ENCODE data around the gene MTUS2.

MTUS2 gene

DNA sequence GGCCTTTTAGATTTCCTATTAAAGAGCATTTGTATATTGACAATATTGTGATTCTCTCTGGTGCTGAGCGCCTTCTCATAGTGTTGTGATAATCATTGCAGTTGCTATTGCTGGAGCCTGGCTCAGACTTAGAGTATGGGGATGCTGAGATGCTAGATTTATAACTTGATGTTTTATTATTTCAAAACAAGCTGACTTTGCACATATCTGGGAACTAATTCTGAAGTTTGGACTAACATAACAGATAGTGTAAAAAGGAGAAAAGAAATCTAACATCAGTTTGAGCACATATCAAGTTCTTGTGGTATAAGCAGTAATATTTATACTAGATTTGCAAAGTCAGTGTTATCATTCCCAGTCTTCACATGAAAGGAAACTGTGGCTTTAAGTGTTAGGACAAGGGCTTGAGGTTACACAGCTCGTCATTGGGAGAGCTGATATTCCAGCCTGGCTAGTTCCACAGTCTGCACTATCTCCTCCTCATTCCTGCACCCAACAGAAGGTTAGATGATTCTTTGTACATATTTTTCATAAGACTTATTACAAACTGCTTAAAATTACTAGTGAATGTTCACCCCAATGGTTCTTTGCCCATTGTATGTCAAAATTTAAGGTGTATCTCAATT lies 279.8 kb downstream of the MTUS2 start:
- H3K4me3 ChIP-seq (ENCODE audit: low read depth, low read length), result no peak overlapping the region
- TF ChIP-seq CTCF (IDR thresholded peaks at IDR 0.05; ENCODE audit: low read depth, low read length), result no peak
- no peak for DNase-seq (ENCODE audit: low read depth)

GRCh38 chr13:29100758-29101157 lies 280.6 kb downstream of the MTUS2 start:
- H3K4me3 ChIP-seq (ENCODE audit: low read depth, low read length), result no peak overlapping the region
- DNase-seq (ENCODE audit: low read depth), result no peak
- TF ChIP-seq, protein P1, sequence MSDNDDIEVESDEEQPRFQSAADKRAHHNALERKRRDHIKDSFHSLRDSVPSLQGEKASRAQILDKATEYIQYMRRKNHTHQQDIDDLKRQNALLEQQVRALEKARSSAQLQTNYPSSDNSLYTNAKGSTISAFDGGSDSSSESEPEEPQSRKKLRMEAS (IDR thresholded peaks at IDR 0.05; ENCODE audit: low read depth, low read length), result no peak
- TF ChIP-seq MYC (IDR thresholded peaks at IDR 0.05; ENCODE audit: low read depth, low read length), result no peak

- H3K4me3 ChIP-seq (ENCODE audit: low read depth, low read length), result no peak overlapping the region
- no peak for DNase-seq (ENCODE audit: low read depth)
- TF ChIP-seq CTCF (IDR thresholded peaks at IDR 0.05; ENCODE audit: low read depth, low read length), result no peak
- TF ChIP-seq, protein P1 (IDR thresholded peaks at IDR 0.05; ENCODE audit: low read depth, low read length), result no peak
- no peak for TF ChIP-seq POLR2A (IDR thresholded peaks at IDR 0.05; ENCODE audit: extremely low read depth, insufficient read length)
- TF ChIP-seq MYC (IDR thresholded peaks at IDR 0.05; ENCODE audit: low read depth, low read length), result no peak
Measured at GRCh38 chr13:29101409-29101808, 281.3 kb downstream of the MTUS2 start.

DNA sequence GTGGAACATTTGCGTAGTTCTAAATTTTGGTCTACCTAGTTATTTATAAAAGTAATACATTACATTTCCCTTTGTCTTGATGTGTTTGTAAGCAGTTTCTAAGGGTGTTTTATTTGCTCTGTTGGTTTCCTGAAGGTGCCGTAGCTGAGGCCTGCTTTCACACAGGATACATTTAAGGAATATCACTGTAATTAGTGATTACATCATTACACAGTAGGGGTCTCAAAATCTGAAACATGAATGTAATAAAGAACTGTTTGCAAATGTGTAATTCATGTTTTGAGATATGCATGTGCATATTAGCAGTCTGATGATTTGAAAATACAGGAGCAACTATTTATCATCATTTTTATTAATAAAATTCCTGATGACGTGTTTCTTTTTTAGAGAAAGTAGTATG lies 281.8 kb downstream of the MTUS2 start:
- no peak overlapping the region for H3K4me3 ChIP-seq (ENCODE audit: low read depth, low read length)
- TF ChIP-seq POLR2A (IDR thresholded peaks at IDR 0.05; ENCODE audit: extremely low read depth, insufficient read length), result no peak
- TF ChIP-seq, protein P1 (IDR thresholded peaks at IDR 0.05; ENCODE audit: low read depth, low read length), result no peak
- TF ChIP-seq CTCF (IDR thresholded peaks at IDR 0.05; ENCODE audit: low read depth, low read length), result no peak
- TF ChIP-seq MYC (IDR thresholded peaks at IDR 0.05; ENCODE audit: low read depth, low read length), result no peak
- no peak for DNase-seq (ENCODE audit: low read depth)

DNA sequence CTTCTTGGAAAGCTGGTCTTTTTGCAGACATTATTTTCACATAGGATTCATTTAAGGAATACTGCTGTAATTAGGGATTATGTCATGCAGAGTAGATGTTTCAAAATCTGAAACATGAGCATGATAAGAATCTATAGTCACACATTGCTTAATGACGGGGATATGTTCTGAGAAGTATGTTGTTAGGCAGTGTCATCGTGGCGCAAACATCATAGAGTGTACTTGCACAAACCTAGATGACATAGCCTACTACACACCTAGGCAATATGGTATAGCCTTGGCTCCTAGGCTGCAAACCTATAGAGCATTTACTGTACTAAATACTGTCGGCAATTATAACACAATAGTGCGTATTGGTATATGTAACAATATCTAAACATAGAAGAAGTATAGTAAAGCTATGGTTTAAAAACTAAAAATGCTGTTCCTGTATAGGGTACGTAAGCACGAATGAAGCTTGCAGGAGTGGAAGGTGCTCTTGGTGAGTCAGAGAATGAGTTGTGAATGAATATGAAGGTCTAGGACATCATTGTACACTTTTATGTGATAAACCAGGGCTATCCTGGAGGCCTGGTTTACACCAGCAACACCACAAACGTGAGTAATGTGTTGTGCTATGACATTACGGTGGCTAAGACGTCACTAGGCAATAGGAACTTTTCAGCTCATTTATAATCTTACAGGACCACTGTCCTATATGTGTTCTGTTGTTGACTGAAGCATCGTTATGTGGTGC lies 283.1 kb downstream of the MTUS2 start:
- no peak for DNase-seq (ENCODE audit: low read depth)
- TF ChIP-seq POLR2A (IDR thresholded peaks at IDR 0.05; ENCODE audit: extremely low read depth, insufficient read length), result no peak
- no peak for TF ChIP-seq MYC (IDR thresholded peaks at IDR 0.05; ENCODE audit: low read depth, low read length)
- TF ChIP-seq, protein P1 (IDR thresholded peaks at IDR 0.05; ENCODE audit: low read depth, low read length), result no peak
- no peak for TF ChIP-seq CTCF (IDR thresholded peaks at IDR 0.05; ENCODE audit: low read depth, low read length)
- no peak overlapping the region for H3K4me3 ChIP-seq (ENCODE audit: low read depth, low read length)

DNA sequence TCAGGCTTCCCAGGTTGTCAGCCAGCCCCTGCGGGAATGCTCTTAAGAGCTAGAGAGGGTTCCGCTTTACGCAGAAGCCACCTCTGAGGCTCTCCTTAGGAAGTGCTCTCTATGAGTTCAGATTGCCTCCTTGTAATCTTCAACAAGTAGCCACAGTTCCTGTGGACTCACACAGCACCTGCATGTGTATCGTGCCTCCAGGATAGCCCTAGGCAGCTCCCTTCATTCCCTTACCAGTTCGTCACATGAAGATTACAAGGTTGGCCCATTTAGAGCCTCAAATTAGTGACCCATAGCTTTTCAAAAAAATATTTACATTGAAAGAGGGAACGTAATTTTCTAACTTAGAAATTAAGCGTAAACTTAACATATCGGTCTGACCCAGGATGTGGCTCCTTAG lies 284.3 kb downstream of the MTUS2 start:
- DNase-seq (ENCODE audit: low read depth), result no peak
- no peak overlapping the region for H3K4me3 ChIP-seq (ENCODE audit: low read depth, low read length)
- TF ChIP-seq MYC (IDR thresholded peaks at IDR 0.05; ENCODE audit: low read depth, low read length), result no peak
- TF ChIP-seq, protein P1 (IDR thresholded peaks at IDR 0.05; ENCODE audit: low read depth, low read length), result no peak
- TF ChIP-seq POLR2A (IDR thresholded peaks at IDR 0.05; ENCODE audit: extremely low read depth, insufficient read length), result no peak
- no peak for TF ChIP-seq CTCF (IDR thresholded peaks at IDR 0.05; ENCODE audit: low read depth, low read length)
